Mesendoderm (in vitro differentiated cells): ENCODE results near the gene COL4A3.

Experiments used
- DNase-seq: peaks from one replicate; pipeline ENCODE4 v3.0.0; 2013
- H2AK5ac ChIP-seq: 2 replicates; pipeline ENCODE4 v1.6.1; 2013; ENCODE audit warnings: low read length, inconsistent platforms
- H2BK120ac ChIP-seq: 2 replicates; pipeline ENCODE4 v1.6.1; 2013; ENCODE audit warnings: low read depth, mild to moderate bottlenecking, low read length, moderate library complexity, mixed read lengths
- H2BK15ac ChIP-seq: replicated peaks from 2 replicates; pipeline ENCODE4 v1.6.1; 2013; ENCODE audit warnings: low read depth, mild to moderate bottlenecking, moderate library complexity
- H2BK5ac ChIP-seq: 2 replicates; pipeline ENCODE4 v1.6.1; 2013; ENCODE audit warnings: low read length, inconsistent platforms
- H3K18ac ChIP-seq: 2 replicates; pipeline ENCODE4 v1.6.1; 2013; ENCODE audit warnings: mild to moderate bottlenecking, low read length, mixed read lengths
- H3K23ac ChIP-seq: one replicate; pipeline ENCODE4 v1.6.1; 2013; ENCODE audit warnings: low read length
- H3K27ac ChIP-seq: 2 replicates; pipeline ENCODE4 v1.5.1; 2013; ENCODE audit warnings: low read depth, mild to moderate bottlenecking, inconsistent platforms, low read length, moderate library complexity
- H3K27me3 ChIP-seq: 2 replicates; pipeline ENCODE4 v1.6.1; 2013; ENCODE audit warnings: low read length, control low read depth, mild to moderate bottlenecking, inconsistent platforms; ENCODE audit not compliant: insufficient read depth, poor library complexity
- H3K36me3 ChIP-seq: 2 replicates; pipeline ENCODE4 v1.6.1; 2013; ENCODE audit warnings: low read length, inconsistent platforms; ENCODE audit not compliant: control insufficient read depth, insufficient read depth
- H3K4ac ChIP-seq: one replicate; pipeline ENCODE4 v1.6.1; 2013; ENCODE audit warnings: low read depth, mild to moderate bottlenecking, low read length, moderate library complexity
- H3K4me1 ChIP-seq: 2 replicates; pipeline ENCODE4 v1.6.1; 2013; ENCODE audit warnings: low read depth, low read length, inconsistent platforms; ENCODE audit not compliant: control insufficient read depth
- H3K4me2 ChIP-seq: 2 replicates; pipeline ENCODE4 v1.6.1; 2013; ENCODE audit warnings: low read length
- H3K4me3 ChIP-seq: 2 replicates; pipeline ENCODE4 v1.5.1; 2013; ENCODE audit warnings: mild to moderate bottlenecking, low read length
- H3K56ac ChIP-seq: one replicate; pipeline ENCODE4 v1.6.1; 2013; ENCODE audit warnings: low read length
- H3K79me1 ChIP-seq: 2 replicates; pipeline ENCODE4 v1.6.1; 2013; ENCODE audit warnings: low read length, inconsistent platforms
- H3K79me2 ChIP-seq: 2 replicates; pipeline ENCODE4 v1.6.1; 2013; ENCODE audit warnings: mild to moderate bottlenecking, low read length; ENCODE audit not compliant: control insufficient read depth, insufficient read depth
- H3K9ac ChIP-seq: 2 replicates; pipeline ENCODE4 v1.6.1; 2013; ENCODE audit warnings: low read length, inconsistent platforms
- H4K5ac ChIP-seq: one replicate; pipeline ENCODE4 v1.6.1; 2013; ENCODE audit warnings: low read length
- H4K8ac ChIP-seq: one replicate; pipeline ENCODE4 v1.6.1; 2013; ENCODE audit warnings: low read depth, mild to moderate bottlenecking, control low read depth, low read length, moderate library complexity
- WGBS: extraction: QIAGEN DNeasy Blood & Tissue Kit; methylation state at CpG from one replicate; pipeline ENCODE4 v1.1.7; 2013; ENCODE audit warnings: low lambda C conversion rate, missing lambda C conversion rate; ENCODE audit not compliant: insufficient coverage; ENCODE audit errors: extremely low coverage; 5-methylcytosine and 5-hydroxymethylcytosine counted together

Gene COL4A3

DNA sequence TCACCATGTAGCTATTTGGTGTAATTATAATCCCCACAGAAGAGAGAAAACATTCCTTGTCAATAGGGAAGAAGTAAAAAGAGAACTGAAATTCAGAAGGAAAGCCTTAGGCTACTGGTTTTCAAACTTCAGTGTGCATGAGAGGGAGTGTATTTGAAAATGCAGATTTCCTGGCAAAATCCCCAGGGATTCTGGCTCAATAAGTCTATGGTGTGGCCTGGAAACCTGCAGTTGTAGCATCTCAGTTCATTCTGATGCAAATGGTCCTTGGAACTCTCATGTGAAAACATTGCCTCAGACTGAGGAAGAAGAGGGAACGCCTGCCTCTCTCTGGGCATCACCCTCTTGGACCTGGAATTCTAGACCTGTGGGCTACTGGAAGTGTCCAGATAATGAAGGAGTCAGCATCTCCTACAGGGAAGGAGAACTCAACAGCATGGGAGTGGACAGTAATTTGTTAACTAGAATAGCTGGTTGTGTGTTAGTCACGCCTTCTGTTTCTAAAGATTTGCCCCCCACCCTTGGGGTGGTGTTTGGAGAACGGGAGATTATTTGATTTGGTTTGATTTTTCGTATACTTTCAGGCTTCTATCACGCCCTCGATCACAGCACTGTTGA lies 21.3 kb downstream of the COL4A3 start:
- no peaks in the 10 kb centered on the region for H3K36me3 ChIP-seq
- no peak overlapping the region for H3K4me2 ChIP-seq
- no peak overlapping the region for H3K18ac ChIP-seq
- no peak overlapping the region for H2BK120ac ChIP-seq
- H4K8ac ChIP-seq, result no peak overlapping the region
- H3K56ac ChIP-seq, result no peak overlapping the region
- no peak overlapping the region for H3K4ac ChIP-seq
- DNase-seq, result no peak
- H3K79me2 ChIP-seq, result no peaks in the 10 kb centered on the region
- no peak overlapping the region for H2BK15ac ChIP-seq
- no peaks in the 10 kb centered on the region for H3K79me1 ChIP-seq
- H3K9ac ChIP-seq, result no peak overlapping the region
- no peaks in the 10 kb centered on the region for H3K4me1 ChIP-seq
- no peak overlapping the region for H3K23ac ChIP-seq
- no peak overlapping the region for H4K5ac ChIP-seq
- H3K27me3 ChIP-seq, result no peaks in the 10 kb centered on the region
- no peak overlapping the region for H3K27ac ChIP-seq
- no peak overlapping the region for H3K4me3 ChIP-seq
- H2BK5ac ChIP-seq, result no peak overlapping the region
- WGBS, result no CpG with 5 or more reads among the region's 6 CpGs
- no peak overlapping the region for H2AK5ac ChIP-seq

- no peaks in the 10 kb centered on the region for H3K36me3 ChIP-seq
- H3K56ac ChIP-seq, result no peak overlapping the region
- no peak overlapping the region for H3K23ac ChIP-seq
- no peak overlapping the region for H3K18ac ChIP-seq
- DNase-seq, result no peak
- H4K8ac ChIP-seq, result no peak overlapping the region
- no peak overlapping the region for H4K5ac ChIP-seq
- no peak overlapping the region for H3K4ac ChIP-seq
- H3K4me3 ChIP-seq, result no peak overlapping the region
- no peaks in the 10 kb centered on the region for H3K79me2 ChIP-seq
- H2BK5ac ChIP-seq, result no peak overlapping the region
- no peaks in the 10 kb centered on the region for H3K27me3 ChIP-seq
- H3K4me1 ChIP-seq, result no peaks in the 10 kb centered on the region
- no peak overlapping the region for H2BK15ac ChIP-seq
- no CpG with 5 or more reads among the region's 1 CpG for WGBS
- H3K79me1 ChIP-seq, result no peaks in the 10 kb centered on the region
- H3K4me2 ChIP-seq, result no peak overlapping the region
- no peak overlapping the region for H3K9ac ChIP-seq
- H3K27ac ChIP-seq, result no peak overlapping the region
- H2AK5ac ChIP-seq, result no peak overlapping the region
- no peak overlapping the region for H2BK120ac ChIP-seq
These were observed 22.3 kb downstream of the COL4A3 start for GRCh38 chr2:227186751-227187150.

DNA sequence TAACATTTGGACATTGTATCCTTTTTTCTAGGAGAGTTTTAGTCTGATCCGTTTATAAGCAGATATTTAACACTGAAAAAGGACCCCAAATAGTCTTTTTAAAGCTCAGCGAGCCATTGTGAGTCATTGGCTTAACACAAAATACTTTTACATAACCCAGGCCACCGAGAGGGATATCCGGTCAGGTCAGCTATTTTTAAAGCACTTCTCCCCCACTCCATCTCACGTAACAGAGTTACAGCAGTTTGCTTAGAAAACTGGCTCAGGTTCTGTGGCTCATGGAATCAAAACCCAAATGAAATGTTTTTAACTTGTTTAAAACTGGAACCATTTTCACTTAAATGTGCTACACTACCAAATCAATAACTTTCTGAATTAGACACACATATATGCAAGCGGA lies 23.9 kb downstream of the COL4A3 start:
- H3K4ac ChIP-seq, result no peak overlapping the region
- H3K4me2 ChIP-seq, result no peak overlapping the region
- no peaks in the 10 kb centered on the region for H3K79me2 ChIP-seq
- H2BK15ac ChIP-seq, result no peak overlapping the region
- H4K5ac ChIP-seq, result no peak overlapping the region
- no peak overlapping the region for H3K27ac ChIP-seq
- no peak overlapping the region for H3K56ac ChIP-seq
- H3K4me1 ChIP-seq, result no peaks in the 10 kb centered on the region
- no peak overlapping the region for H3K23ac ChIP-seq
- no peaks in the 10 kb centered on the region for H3K36me3 ChIP-seq
- H3K4me3 ChIP-seq, result no peak overlapping the region
- no peak overlapping the region for H2AK5ac ChIP-seq
- no peak overlapping the region for H3K9ac ChIP-seq
- H3K18ac ChIP-seq, result no peak overlapping the region
- no peak overlapping the region for H2BK5ac ChIP-seq
- DNase-seq, result peak; percentile 45
- no CpG with 5 or more reads among the region's 6 CpGs for WGBS
- H3K27me3 ChIP-seq, result no peaks in the 10 kb centered on the region
- no peaks in the 10 kb centered on the region for H3K79me1 ChIP-seq
- no peak overlapping the region for H2BK120ac ChIP-seq
- H4K8ac ChIP-seq, result no peak overlapping the region

DNA sequence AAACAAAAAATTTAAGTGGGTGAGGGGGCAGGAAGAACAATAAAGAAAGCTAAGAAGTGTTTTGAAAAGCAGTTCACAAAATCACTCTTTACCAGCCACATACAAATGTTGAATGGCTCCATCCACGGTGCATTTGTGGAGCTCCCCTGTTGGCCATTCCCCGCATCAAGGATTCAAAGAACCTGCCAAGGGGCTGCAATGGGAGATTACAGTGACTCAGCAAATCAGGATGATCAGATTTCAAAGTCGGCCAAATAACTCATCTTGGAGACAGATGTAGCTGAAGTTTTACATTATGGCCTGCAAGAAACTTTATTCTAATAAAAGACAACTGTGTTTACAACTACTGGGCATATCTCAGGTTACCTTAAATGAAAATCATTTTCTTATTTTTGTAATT lies 26.9 kb downstream of the COL4A3 start:
- Histone ChIP-seq H3K27ac (no peak overlapping the region), H2BK15ac (no peak overlapping the region), H4K8ac (no peak overlapping the region), H3K23ac (no peak overlapping the region), H3K27me3 (no peaks in the 10 kb centered on the region), H2AK5ac (no peak overlapping the region), H2BK120ac (no peak overlapping the region), H3K4ac (no peak overlapping the region), H3K79me1 (no peaks in the 10 kb centered on the region), H2BK5ac (no peak overlapping the region), H3K4me3 (no peak overlapping the region), H3K56ac (no peak overlapping the region), H3K4me1 (no peaks in the 10 kb centered on the region), H3K36me3 (no peaks in the 10 kb centered on the region), H3K18ac (no peak overlapping the region), H3K79me2 (no peaks in the 10 kb centered on the region), H4K5ac (no peak overlapping the region), H3K9ac (no peak overlapping the region), H3K4me2 (no peak overlapping the region)
- DNase-seq, result peak; percentile 82
- WGBS, result no CpG with 5 or more reads among the region's 3 CpGs

GRCh38 chr2:227192491-227192890 lies 28.1 kb downstream of the COL4A3 start:
- H3K36me3 ChIP-seq, result no peaks in the 10 kb centered on the region
- H3K79me2 ChIP-seq, result no peaks in the 10 kb centered on the region
- no peak overlapping the region for H3K4me2 ChIP-seq
- no peak overlapping the region for H3K23ac ChIP-seq
- no peaks in the 10 kb centered on the region for H3K27me3 ChIP-seq
- H2BK5ac ChIP-seq, result no peak overlapping the region
- no peak overlapping the region for H2AK5ac ChIP-seq
- no peak overlapping the region for H4K8ac ChIP-seq
- H4K5ac ChIP-seq, result no peak overlapping the region
- no peaks in the 10 kb centered on the region for H3K79me1 ChIP-seq
- H3K4me1 ChIP-seq, result no peaks in the 10 kb centered on the region
- H3K4me3 ChIP-seq, result no peak overlapping the region
- H2BK120ac ChIP-seq, result peak overlapping the region; percentile 3
- H3K18ac ChIP-seq, result peak overlapping the region; percentile 76
- DNase-seq, result no peak
- no peak overlapping the region for H2BK15ac ChIP-seq
- H3K27ac ChIP-seq, result no peak overlapping the region
- no CpG with 5 or more reads among the region's 3 CpGs for WGBS
- no peak overlapping the region for H3K9ac ChIP-seq
- H3K56ac ChIP-seq, result no peak overlapping the region
- H3K4ac ChIP-seq, result no peak overlapping the region

DNA sequence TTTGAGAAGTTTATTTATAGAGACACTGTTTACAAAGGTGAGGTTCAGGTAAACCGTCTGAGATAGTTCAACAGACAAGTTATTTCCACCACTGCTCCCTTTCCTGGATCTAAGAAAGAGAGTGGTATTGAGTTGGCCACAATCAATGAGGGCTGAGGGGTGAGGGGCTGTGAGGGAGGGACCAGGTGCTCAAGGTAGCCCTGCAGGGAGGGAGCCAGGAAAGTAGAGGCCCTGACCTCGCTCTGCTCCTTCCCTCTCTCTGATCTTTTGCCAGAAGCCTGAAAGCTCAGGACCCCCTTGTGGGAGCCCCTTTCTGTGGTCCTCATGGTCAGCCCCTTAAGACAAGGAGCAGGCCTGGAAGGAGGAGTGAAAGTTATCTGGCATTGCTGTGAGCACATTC lies 29.8 kb downstream of the COL4A3 start:
- WGBS, result no CpG with 5 or more reads among the region's 2 CpGs
- Histone ChIP-seq H3K79me2 (no peaks in the 10 kb centered on the region), H2BK5ac (no peak overlapping the region), H3K4me2 (no peak overlapping the region), H3K9ac (no peak overlapping the region), H3K4me1 (no peaks in the 10 kb centered on the region), H3K27me3 (no peaks in the 10 kb centered on the region), H3K23ac (no peak overlapping the region), H2AK5ac (no peak overlapping the region), H3K4ac (no peak overlapping the region), H2BK15ac (no peak overlapping the region), H3K79me1 (no peaks in the 10 kb centered on the region), H3K27ac (no peak overlapping the region), H3K36me3 (no peaks in the 10 kb centered on the region), H3K4me3 (no peak overlapping the region), H4K5ac (no peak overlapping the region), H3K18ac (no peak overlapping the region), H4K8ac (no peak overlapping the region), H3K56ac (no peak overlapping the region), H2BK120ac (no peak overlapping the region)
- DNase-seq, result no peak
